ENCODE results near the gene GRID1. TPM values are rescaled to one million over a fixed set of nuclear protein-coding genes. Genes with fewer than 3 reads are reported as not detected.

GRID1 gene
- total RNA-seq, 1 donor = not detected

DNA sequence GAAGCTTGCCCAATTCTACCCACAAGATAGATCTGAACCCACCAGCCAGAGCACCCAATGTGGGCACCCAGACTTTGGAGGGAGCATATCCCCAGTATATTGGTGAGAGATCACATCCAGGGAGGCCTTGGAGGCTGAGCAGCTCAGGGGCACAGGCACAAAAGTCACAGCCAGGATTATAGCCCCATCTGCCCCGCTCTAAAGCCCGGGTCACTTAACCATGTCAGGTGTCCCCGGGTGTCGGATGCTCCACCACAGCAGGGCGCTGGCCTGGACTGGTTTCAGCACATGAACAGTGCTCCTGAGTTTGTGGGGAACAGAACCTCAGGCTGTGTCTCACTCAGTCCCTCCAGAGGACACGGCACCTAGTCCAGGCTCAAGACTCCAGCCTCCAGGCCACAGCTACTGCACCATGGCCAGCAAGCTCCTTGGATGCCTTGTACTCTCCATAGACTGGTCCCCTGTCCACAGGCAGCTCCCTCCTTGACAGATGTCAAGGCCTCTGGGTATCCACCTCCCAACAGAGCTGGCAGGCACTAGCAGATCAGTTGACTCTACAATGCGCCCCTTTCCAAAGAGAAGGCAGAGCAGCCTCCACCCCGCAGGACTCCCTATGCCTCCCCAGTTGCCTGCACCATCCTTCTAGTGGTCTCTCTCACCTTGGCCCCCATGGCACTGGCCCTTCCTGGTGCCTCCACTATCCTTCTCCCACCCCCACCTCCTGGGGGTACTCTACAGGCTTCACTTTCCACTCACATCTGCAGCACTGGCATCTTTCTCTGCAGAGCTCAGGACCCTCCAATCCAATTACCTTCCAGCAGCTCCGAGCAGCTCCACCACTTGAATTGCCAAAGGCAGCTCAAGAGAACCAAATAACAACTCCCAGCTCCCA, 306.0 kb downstream of the GRID1 start:
- TF ChIP-seq, protein P1, sequence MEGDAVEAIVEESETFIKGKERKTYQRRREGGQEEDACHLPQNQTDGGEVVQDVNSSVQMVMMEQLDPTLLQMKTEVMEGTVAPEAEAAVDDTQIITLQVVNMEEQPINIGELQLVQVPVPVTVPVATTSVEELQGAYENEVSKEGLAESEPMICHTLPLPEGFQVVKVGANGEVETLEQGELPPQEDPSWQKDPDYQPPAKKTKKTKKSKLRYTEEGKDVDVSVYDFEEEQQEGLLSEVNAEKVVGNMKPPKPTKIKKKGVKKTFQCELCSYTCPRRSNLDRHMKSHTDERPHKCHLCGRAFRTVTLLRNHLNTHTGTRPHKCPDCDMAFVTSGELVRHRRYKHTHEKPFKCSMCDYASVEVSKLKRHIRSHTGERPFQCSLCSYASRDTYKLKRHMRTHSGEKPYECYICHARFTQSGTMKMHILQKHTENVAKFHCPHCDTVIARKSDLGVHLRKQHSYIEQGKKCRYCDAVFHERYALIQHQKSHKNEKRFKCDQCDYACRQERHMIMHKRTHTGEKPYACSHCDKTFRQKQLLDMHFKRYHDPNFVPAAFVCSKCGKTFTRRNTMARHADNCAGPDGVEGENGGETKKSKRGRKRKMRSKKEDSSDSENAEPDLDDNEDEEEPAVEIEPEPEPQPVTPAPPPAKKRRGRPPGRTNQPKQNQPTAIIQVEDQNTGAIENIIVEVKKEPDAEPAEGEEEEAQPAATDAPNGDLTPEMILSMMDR (IDR thresholded peaks at IDR 0.05; ENCODE audit: insufficient read depth, low read depth, low read length) = no peak
- no peak for DNase-seq (ENCODE audit: low read depth)

DNA sequence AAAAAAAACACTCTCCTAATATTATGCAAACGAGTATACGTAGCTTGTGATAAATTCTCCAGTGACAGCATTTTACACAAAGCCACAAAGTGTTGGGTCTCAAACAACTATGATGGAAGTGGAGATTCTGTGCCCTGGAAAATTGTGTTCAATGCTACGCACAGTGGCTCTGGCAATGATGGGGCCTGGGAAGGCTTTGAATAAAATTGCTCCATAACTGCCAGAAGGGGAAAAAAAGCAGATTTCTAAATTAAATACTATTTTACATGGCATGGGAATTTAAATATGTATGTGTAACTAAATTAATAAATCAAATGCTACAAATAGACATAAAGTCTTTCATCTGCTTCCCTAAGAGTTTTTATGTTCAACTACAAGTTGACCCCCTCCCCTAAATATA, 306.7 kb downstream of the GRID1 start:
- H3K4me3 ChIP-seq (ENCODE audit: low read depth, low read length) = no peak overlapping the region
- TF ChIP-seq, protein P1 (IDR thresholded peaks at IDR 0.05; ENCODE audit: insufficient read depth, low read depth, low read length) = no peak
- DNase-seq (ENCODE audit: low read depth) = no peak

More for the DNA sequence above, 306.0 kb downstream of the GRID1 start:
- no peak overlapping the region for H3K4me3 ChIP-seq (ENCODE audit: low read depth, low read length)

DNA sequence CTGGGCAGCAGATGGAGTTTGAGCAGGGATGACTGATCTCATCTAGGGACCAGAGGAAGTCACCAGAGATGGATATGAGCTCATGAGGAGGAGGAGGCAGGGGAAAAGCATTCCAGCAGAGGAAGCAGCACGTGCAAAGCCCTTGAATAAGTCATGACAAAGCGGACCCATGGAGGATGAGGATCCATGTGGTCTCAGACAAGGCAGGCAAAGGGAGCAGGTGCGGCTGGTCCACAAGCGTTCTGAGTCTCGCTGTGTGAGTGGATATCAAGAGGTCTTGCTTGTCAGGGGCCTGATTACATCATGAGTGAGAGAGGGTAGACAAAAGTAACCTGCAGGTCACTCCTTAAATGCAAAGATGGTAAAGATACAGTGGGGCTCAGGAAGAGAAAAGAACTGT, 307.6 kb downstream of the GRID1 start:
- TF ChIP-seq, protein P1 (IDR thresholded peaks at IDR 0.05; ENCODE audit: insufficient read depth, low read depth, low read length) = no peak
- no peak for DNase-seq (ENCODE audit: low read depth)
- H3K4me3 ChIP-seq (ENCODE audit: low read depth, low read length) = no peak overlapping the region

DNA sequence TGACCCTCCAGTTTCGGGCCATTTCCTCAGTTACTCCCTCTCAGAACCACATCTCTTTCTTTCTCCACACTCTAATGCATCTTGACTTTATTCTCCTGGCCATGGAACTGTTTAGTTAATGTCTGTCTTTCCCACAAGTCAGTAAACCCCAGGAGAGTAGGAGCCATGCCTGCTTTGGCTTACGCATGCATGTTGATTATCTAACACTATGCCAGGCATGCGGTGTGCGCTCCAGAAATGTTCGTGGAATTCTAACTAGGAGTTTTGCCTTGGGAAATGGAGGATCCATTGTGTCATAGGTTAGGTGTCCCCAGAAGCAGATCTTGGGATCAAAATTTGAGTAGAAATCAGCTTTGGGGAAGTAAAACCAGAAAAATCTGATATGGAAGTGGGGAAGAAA, 308.9 kb downstream of the GRID1 start:
- DNase-seq (ENCODE audit: low read depth) = no peak
- no peak overlapping the region for H3K4me3 ChIP-seq (ENCODE audit: low read depth, low read length)
- TF ChIP-seq, protein P1 (IDR thresholded peaks at IDR 0.05; ENCODE audit: insufficient read depth, low read depth, low read length) = no peak

DNA sequence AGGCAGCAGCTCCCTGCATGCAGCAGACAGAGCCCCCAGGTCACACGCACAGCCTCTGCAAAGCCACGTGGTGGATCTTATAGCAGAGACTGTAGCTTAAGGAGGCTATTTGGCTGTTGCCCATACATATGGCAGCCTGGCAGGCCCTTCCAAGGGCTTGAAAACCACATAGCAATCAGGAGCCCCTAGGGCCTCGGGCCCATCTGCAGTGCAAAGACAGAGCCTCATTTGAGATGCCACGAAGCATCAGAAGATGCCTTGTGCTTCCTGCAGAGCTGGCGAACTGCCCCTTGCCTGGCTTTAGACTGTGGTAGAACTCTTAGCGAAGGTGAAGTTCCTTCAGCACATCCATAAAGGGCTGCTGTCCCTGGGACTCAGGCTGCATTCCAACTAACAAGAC, 309.9 kb downstream of the GRID1 start:
- no peak for DNase-seq (ENCODE audit: low read depth)
- TF ChIP-seq, protein P1 (IDR thresholded peaks at IDR 0.05; ENCODE audit: insufficient read depth, low read depth, low read length) = no peak
- no peak overlapping the region for H3K4me3 ChIP-seq (ENCODE audit: low read depth, low read length)

DNA sequence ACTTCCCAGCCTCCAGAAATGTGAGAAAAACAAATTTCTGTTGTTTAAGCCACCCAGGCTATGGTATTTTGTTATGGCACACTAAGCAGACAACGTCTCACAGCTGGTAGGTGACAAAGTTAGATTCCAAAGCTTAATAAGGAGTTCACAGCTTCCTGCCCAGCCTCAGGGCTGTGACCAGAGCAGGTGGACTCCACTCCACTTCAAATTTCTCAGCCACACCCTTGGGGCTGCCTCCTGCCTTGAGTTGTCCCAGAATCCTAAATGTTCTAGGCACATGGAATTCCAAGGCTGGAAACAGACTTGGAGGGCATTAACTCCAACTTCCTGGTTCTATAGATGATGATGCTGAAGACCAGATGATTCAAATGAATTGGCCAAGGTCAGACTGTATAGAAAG, 310.7 kb downstream of the GRID1 start:
- no peak overlapping the region for H3K4me3 ChIP-seq (ENCODE audit: low read depth, low read length)
- TF ChIP-seq, protein P1 (IDR thresholded peaks at IDR 0.05; ENCODE audit: insufficient read depth, low read depth, low read length) = no peak
- DNase-seq (ENCODE audit: low read depth) = no peak

Measured in fibroblast of villous mesenchyme (primary cell).